Glutamatergic neuron (in vitro differentiated cells): Measurements from ENCODE around the gene PI4K2B. TPM values are rescaled to one million over a fixed set of nuclear protein-coding genes. Genes with fewer than 3 reads are reported as not detected.

Experiments used
- DNase-seq: peaks from one replicate; pipeline ENCODE4 v3.0.0; 2022
- H3K27ac Mint-ChIP-seq: one replicate; pipeline ENCODE4 v1.8.0; 2020; ENCODE audit warnings: mild to moderate bottlenecking, mixed read lengths, inconsistent platforms; ENCODE audit not compliant: unreplicated experiment
- H3K27me3 Mint-ChIP-seq: one replicate; pipeline ENCODE4 v1.8.0; 2020; ENCODE audit warnings: mild to moderate bottlenecking, moderate library complexity, mixed read lengths, inconsistent platforms; ENCODE audit not compliant: unreplicated experiment
- H3K36me3 Mint-ChIP-seq: one replicate; pipeline ENCODE4 v1.8.0; 2020; ENCODE audit warnings: mild to moderate bottlenecking, mixed read lengths, inconsistent platforms; ENCODE audit not compliant: unreplicated experiment
- H3K4me1 Mint-ChIP-seq: one replicate; pipeline ENCODE4 v1.8.0; 2020; ENCODE audit warnings: mild to moderate bottlenecking, low read depth, mixed read lengths, inconsistent platforms; ENCODE audit not compliant: unreplicated experiment
- H3K4me3 Mint-ChIP-seq: one replicate; pipeline ENCODE4 v1.8.0; 2020; ENCODE audit warnings: mild to moderate bottlenecking, mixed read lengths, inconsistent platforms; ENCODE audit not compliant: unreplicated experiment
- H3K9me3 Mint-ChIP-seq: one replicate; pipeline ENCODE4 v1.8.0; 2020; ENCODE audit warnings: mild to moderate bottlenecking, moderate library complexity, mixed read lengths, inconsistent platforms; ENCODE audit not compliant: unreplicated experiment
- total RNA-seq: library from RNA; stranded (reverse); fragmentation: NEBNext Ultra II Directional; extraction: Animal tissue kit (Norgen Biotek cat#: 25700); gene quantifications from one replicate; pipeline ENCODE4 v1.2.1, GENCODE V29; 2021; ENCODE audit not compliant: unreplicated experiment
- TF ChIP-seq, protein P1 (sequence below): fragments of 200-600 bp; sonication (generic); IDR thresholded peaks from one replicate; pipeline ENCODE4 v1.5.0; 2021; ENCODE audit not compliant: partially characterized antibody, unreplicated experiment

The PI4K2B gene
- total RNA-seq, 1 donor from 2014 or later, result 2.9 TPM

DNA sequence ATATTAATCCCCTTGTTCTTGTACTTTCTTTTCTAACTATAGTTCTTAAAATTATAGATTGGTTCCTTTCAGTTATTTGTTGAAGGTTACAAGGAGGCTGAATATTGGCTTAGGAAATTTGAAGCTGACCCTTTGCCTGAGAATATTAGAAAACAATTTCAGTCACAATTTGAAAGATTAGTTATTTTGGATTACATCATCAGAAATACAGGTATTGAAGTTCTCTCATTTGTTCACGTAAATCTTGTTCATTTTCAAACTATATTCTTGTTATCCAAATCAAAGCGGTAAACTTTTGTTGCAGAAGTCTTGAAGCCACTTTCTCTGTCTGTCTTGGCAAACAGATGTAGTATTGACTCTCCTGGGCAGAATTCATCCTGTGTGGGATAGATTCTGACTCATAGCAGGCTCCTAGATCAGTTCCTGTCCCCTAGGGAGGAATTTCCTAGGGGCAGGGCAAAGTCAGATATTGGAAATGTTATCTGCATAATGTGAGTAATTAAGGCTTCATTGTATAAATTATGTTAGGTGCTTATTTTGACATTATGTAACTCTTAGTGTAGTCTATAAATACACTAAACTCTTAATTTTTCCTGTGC is 25.2 kb downstream of the PI4K2B start:
- H3K36me3 Mint-ChIP-seq, result no peaks in the 10 kb centered on the region
- no peaks in the 10 kb centered on the region for H3K9me3 Mint-ChIP-seq
- H3K27ac Mint-ChIP-seq, result no peak overlapping the region

DNA sequence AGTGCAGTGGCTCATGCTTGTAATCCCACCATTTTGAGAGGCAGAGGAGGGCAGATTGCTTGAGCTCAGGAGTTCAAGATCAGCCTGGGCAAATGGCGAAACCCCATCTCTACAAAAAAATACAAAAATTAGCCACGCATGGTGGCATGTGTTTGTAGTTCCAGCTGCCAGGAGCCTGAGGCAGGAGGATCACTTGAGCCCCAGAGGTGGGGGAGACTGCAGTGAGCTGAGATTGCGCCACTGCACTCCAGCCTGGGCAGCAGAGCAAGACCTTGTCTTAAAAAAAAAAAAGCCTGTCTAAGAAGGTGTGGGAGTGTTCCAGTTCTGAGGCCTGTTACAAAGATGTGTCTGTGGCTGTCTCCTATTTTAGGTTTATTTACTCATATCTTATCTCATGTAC is 38.0 kb downstream of the PI4K2B start:
- H3K36me3 Mint-ChIP-seq, result no peaks in the 10 kb centered on the region
- H3K4me3 Mint-ChIP-seq, result no peak overlapping the region
- H3K4me1 Mint-ChIP-seq, result peaks cover 10% of the 10 kb centered on the region
- H3K27ac Mint-ChIP-seq, result no peak overlapping the region
- TF ChIP-seq, protein P1, sequence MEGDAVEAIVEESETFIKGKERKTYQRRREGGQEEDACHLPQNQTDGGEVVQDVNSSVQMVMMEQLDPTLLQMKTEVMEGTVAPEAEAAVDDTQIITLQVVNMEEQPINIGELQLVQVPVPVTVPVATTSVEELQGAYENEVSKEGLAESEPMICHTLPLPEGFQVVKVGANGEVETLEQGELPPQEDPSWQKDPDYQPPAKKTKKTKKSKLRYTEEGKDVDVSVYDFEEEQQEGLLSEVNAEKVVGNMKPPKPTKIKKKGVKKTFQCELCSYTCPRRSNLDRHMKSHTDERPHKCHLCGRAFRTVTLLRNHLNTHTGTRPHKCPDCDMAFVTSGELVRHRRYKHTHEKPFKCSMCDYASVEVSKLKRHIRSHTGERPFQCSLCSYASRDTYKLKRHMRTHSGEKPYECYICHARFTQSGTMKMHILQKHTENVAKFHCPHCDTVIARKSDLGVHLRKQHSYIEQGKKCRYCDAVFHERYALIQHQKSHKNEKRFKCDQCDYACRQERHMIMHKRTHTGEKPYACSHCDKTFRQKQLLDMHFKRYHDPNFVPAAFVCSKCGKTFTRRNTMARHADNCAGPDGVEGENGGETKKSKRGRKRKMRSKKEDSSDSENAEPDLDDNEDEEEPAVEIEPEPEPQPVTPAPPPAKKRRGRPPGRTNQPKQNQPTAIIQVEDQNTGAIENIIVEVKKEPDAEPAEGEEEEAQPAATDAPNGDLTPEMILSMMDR, result no peak
- H3K9me3 Mint-ChIP-seq, result no peaks in the 10 kb centered on the region
- H3K27me3 Mint-ChIP-seq, result no peaks in the 10 kb centered on the region
- no peak for DNase-seq

More for the DNA sequence above, 25.2 kb downstream of the PI4K2B start:
- TF ChIP-seq, protein P1, result no peak
- Mint-ChIP-seq H3K27me3 (no peaks in the 10 kb centered on the region), H3K4me1 (peaks cover 6% of the 10 kb centered on the region), H3K4me3 (no peak overlapping the region)
- no peak for DNase-seq

DNA sequence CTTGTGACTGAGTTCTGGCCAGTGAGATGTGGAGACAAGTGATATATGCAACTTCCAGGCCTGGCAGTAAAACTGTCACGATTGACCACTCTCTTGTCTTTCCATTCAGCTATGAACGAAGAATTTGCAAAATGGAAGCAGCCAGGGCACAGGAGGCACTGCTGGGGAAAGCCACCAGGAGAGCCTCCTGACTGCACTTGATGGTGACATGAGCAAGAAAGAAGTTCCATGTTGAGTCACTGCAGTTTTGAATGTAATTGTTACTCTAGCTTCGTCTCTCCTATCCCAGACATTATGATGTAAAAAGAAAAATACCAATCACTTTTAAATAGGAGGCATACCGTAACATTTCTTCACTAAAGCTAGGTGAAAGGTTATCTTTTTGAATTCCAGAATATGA is 46.4 kb downstream of the PI4K2B start:
- Mint-ChIP-seq H3K27ac (no peak overlapping the region), H3K4me3 (no peak overlapping the region), H3K4me1 (no peaks in the 10 kb centered on the region), H3K36me3 (no peaks in the 10 kb centered on the region), H3K9me3 (no peaks in the 10 kb centered on the region), H3K27me3 (no peaks in the 10 kb centered on the region)
- DNase-seq, result no peak
- TF ChIP-seq, protein P1, result no peak

DNA sequence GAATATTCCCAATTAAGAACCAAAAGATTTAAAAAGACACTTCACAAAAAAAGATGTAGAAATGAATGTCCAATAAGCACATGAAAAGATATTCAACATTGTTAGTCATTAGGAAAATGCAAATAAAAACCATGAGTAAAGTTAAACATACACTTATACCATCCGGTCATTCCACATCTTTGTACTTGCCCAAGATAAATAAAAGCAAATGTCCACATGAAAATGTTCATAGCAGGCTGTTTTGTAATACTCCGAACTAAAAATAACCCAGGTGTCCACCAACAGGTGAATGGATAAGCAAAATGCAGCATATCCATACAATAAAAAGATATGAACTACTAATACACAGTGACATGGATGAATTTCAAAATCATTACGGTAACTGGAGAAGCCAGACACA is 50.1 kb downstream of the PI4K2B start:
- H3K27me3 Mint-ChIP-seq, result no peaks in the 10 kb centered on the region

DNA sequence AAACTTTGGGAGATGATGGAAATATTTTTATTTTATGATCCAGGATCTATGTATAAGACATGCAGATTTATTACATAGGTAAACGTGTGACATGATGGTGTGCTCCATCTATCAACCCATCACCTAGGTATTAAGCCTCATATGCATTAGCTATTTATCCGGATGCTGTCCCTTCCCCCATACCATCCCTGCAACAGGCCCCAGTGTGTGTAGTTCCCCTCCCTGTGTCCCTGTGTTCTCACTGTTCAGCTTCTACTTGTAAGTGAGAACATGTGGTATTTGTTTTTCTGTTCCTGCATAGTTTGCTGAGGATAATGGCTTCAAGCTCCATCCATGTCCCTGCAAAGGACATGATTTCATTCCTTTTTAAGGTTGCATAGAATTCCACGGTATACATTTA is 50.6 kb downstream of the PI4K2B start:
- no peaks in the 10 kb centered on the region for H3K4me1 Mint-ChIP-seq
- peaks cover 12% of the 10 kb centered on the region for H3K36me3 Mint-ChIP-seq
- no peak for DNase-seq
- TF ChIP-seq, protein P1, result no peak
- no peaks in the 10 kb centered on the region for H3K27me3 Mint-ChIP-seq
- H3K27ac Mint-ChIP-seq, result no peak overlapping the region
- H3K4me3 Mint-ChIP-seq, result no peak overlapping the region
- H3K9me3 Mint-ChIP-seq, result peaks cover 2% of the 10 kb centered on the region

More for the DNA sequence above, 50.1 kb downstream of the PI4K2B start:
- Mint-ChIP-seq H3K27ac (no peak overlapping the region), H3K4me1 (no peaks in the 10 kb centered on the region), H3K36me3 (peaks cover 12% of the 10 kb centered on the region), H3K9me3 (peaks cover 2% of the 10 kb centered on the region), H3K4me3 (no peak overlapping the region)
- no peak for DNase-seq
- TF ChIP-seq, protein P1, result no peak
